ENCODE results near the gene MLX.
"Not testable (repeated sequence)": the region's sequence is repeated elsewhere in the genome, so short reads cannot be mapped to it uniquely, and the experiment has no call there.

The MLX gene

DNA sequence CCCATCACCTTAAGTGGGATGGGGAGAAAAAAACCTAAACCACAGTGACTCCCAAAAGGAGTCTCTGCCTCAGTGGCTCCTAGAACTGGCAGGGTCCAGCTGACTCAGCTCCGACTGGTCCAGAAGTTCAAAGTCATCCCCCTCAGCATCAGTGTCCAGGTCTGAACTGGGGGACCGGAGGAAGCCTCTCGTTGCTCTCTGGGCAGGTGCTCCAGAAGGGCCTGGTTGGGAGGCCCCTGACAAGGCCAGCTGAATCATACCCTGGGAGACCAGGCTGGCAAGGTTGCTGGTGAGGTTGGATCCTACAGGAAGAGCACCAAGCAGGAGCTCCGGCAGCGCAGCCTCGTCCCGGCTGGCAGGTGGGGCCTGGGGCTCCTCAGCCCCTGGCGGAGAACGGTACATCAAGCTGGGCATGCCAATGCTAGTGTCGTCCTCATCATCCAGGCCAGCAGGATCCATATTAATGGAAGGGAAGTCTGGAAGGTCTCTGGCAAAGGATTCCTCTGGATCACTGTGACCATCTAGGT lies 14.9 kb downstream of the MLX start:
- DNase-seq = no peak

DNA sequence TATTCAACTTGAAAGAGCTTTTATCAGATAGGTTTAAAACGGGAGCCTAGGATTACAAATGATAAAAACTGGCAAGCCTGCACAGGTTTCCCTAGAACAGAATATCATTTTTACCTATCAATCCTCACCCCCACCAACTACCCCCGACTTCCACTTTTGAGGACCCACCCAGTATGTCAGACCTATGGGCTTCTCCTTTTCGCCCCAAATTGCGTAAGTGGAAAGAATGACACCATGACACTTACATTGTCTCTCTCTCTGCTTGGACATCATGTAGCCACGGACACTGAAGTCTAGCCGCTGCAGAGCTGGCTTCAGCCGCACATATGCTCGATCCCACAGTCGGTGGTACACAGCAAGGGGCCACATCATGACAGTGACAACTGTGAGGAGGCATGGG lies 18.0 kb downstream of the MLX start:
- DNase-seq = no peak

DNA sequence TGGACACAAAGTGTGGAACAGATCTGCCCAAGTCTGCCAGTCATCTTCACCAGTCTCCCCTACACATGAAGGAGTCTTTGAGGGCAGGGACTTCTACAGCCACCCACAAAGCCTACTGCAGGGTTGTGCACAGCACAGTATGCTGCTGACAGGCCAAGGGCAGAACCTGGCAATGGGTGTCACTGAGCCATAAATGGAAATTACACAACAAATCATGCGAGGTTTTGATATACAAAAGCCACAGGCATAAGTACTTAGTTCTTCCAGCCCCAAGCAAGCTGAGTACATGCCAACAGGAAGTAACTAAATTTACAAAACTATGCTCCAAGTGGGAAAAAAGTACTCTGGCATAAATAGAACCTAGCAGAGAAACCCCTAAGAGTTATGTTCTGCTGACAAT lies 18.5 kb downstream of the MLX start:
- DNase-seq = no peak

DNA sequence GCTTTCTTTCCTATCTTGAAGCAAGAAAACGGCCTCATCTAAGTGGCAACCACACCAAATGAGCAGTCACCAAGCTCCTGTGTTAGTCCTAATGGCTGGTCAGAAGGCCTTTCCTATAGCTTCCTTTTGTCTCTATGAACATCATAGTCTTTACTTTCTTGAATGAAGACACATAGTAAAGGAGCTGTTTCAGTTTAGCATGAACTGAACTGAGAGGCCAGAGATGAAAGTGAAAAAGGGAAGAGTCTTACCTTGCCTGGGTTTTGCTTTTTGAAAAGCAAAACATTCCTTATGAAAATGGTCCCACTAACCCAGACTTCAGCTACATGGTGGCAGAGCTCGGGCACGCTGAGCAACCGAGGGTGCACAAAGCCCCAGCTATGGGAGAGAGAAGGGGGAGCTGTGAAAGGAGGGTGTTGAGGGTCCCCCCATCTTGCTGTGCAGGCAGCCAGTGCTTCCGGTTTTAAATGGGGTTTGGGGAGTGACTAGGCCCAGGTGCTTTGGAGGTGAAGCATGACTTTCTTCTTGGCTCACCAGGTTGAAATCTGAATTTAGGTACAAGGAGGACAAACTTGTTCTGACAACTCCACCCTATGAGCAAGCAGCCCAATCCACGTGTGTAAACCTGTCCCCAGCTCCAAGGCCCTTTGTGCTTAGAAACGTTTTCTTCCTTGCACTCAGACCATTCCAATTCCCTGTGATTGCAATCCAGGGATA lies 19.8 kb downstream of the MLX start:
- DNase-seq = no peak

DNA sequence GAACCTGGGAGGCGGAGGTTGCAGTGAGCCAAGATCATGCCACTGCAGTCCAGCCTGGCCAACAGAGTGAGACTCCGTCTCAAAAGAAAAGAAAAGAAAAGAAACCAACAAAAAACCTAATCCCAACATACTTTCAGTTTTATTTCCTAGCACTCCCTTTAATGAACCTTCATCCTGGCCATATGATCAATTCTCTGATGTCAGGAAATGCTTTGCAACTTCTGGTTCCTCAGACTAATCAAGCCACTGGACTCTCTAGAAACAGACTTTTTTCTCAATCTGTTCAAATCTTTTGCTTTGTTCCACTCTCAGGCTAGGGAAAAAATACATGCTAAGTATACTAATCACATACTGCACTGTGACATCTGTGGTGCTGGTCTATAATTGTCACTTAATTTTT lies 24.0 kb downstream of the MLX start:
- DNase-seq = no peak

DNA sequence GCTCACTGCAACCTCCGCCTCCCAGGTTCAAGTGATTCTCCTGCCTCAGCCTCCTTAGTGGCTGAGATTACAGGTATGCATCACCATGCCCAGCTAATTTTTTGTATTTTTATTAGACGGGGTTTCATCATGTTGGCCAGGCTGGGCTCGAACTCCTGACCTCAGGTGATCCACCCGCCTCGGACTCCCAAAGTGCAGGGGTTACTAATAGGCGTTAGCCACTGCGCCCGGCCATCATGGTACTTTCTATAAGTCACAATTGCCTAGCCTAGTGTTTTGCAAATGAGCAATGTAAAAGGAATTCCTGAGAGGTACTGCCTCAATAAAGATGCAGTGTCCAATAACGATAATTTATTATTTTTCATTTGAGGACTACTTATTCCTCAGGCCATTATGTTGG lies 24.5 kb downstream of the MLX start:
- no peak for DNase-seq

DNA sequence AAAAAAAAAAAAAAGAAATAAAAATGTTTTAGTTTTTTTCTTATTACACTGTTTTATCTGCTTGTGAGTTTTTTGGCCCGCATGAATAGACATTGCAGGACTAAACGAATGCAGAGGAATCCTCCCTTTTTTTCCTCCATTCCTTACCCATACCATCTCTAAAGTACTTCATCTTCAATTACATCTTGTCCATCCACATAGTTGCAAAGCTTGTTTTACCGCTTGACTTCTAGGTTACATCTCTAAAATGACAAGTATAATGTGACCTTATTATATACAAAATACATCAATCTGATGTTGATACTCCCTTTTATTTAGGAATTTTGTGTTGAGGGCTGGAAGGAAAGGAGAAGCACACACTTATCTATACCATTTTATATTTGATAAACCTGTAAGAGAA lies 29.5 kb downstream of the MLX start:
- DNase-seq = no peak

DNA sequence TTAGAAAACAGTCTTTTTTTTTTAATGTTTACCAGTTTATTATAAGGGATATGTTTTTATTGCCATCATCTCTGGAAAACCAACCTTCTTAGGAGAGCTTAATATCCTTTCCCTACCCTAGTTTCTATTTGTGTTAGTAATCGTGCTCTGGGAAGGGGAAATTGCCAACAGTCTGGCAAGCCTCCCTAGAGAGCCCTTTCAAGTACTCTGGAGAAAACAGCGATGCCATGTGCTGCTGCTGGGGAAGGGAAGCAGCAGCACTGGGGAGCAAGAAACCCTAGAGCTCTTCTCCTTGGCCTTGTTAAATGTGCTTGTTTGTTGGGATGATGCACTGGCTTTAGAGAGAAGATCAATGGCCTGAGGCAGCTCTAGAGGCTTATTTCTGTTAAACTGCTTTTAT lies 32.0 kb downstream of the MLX start:
- no peak for DNase-seq

DNA sequence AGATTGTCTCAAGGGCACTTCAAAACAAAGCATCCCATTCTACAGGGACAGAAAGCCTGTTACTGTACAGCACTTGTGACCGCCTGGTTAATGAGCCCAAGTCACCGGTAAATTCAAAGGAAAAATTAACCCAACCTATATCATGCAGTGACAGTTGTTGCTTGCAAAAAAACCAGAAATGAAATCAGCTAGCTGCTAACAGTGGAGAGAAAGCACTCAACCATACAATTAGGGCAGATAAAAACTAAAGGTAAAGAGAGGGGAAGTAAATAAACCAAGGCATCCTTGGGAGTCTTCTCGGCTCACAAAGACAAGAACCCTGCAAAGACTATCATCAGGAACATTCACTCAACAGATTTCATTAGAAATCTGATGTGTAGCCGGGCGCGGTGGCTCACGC lies 36.4 kb downstream of the MLX start:
- no peak for DNase-seq

DNA sequence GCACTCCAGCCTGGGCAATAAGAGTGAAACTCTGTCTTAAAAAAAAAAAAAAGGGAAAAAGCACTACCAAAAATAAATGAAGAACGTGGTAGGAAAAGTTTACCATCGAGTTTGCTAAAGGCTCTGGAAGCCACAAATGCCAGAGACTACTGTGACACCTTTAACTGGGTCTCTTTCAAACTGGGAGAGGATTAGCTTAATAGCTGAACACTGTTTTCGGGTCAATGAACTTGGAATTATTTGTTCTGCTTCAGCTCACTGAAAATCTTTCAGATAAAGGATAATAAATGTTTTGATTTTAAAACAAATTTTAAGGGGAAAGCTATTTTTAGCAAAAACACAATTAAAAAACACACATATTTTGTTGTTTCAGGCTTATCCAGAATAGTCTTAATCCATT lies 40.9 kb downstream of the MLX start:
- DNase-seq = no peak

DNA sequence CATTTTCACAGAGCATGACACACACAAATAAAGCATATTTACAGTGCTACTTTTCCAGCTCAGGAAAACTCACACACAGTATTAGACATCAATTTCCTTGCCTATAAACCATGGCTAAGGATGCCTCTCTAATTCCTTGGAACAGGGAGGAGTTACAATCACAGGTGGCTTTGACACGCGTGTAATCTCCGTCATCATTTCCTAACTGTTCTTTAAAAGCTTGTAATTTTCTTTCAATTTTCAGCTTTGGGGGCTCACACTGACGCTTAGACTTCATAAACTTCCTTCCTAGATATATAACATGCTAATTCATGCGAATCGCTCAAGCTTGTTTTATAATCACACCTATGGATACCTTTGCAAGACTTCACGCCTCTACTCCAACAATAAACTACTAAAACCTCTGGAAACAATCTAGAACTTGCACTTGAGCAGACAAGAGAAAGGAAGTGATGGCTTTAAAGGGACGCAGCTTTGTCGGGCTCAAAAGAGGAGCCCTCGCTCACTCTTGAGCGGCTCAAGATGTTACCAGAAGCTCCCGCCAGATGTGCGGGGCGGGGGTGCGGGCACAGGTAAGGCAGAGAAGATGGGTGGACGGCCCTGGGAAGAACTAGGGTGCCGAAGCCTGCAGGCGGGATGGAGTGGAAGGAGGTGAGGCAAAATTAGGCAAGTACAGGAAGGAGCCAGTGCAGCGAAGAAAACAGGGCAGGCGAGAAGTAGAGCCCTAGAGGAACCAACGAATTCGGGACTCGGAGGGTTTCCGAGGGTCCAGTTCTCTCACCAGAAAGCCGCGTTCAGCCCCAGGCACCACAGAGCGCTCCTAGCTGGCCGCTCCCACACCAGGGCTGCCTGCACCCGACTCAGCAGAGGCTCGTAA lies 41.6 kb downstream of the MLX start:
- no peak for DNase-seq

DNA sequence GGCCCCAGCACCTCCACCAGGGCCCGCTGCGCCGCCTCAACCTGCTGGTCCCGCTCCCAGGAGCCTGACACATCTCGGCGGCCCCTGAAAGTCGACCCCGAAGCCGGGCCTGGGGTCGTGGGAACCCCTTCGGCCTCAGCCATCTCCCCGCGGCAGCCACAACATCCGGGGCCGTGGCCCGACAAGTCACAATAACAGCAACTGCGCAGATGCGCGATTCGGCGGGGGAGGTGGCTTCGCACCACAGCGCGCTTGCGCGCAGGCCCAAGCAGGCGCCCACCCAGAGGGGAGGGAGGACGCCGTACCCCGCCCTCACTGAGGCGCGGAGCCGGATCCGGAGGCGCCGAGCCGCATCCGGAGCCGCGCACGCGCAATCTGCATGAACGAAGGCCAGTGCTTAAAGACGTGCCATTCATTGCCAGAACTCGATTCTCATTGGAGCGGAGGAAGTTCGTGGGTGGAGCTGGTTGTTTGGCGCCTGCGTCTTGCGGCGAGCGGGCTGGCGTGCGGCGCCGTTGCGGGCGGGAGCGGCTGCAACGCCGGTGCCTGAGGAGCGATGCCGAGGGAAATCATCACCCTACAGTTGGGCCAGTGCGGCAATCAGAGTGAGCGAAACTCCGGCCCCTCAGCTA lies 42.4 kb downstream of the MLX start, which contains the start of the genes RETREG3 and TUBG1:
RETREG3 (minus strand) TSS at position 193 of the 632 bp plus-strand sequence; CDS start at position 143, 50 bp downstream.
TUBG1 (plus strand) TSS at position 502 of the 632 bp plus-strand sequence; CDS start at position 557, 55 bp downstream.
- DNase-seq = peak; percentile 98

DNA sequence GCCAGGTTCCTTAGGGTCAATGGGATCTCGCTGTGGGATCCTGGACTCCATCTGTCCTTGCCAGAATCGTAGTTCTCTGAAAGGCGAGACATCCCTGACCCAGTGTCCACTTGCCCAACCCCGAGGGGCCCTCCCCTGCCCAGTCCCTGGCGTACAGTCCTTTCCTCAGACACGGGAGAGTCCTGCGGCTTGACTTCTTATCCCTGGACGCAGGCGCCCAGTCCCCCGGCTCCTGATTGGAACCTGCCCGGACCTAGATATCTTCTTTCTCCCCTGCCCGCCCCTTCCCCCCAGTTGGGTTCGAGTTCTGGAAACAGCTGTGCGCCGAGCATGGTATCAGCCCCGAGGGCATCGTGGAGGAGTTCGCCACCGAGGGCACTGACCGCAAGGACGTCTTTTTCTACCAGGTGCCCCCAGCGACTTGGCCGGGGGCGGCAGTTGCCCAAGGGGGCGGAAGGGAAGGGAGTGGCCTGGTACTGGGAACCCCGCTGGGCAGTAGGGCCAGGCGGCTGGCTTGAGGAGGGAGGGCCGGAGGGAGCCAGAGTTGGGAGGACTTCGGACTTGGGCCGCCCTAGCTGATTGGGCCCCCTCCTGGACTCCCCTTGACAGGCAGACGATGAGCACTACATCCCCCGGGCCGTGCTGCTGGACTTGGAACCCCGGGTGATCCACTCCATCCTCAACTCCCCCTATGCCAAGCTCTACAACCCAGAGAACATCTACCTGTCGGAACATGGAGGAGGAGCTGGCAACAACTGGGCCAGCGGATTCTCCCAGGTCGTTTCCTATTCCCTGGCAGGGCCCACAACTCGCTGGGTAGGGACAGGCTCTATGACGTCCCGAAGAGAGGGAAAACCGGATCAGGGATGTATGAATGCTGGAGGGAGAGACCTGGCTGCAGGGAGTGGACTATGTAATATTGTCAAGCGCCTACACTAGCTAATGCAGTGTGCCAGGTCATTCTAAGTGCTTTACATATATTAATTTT lies 43.2 kb downstream of the MLX start:
- DNase-seq = not testable (repeated sequence)

DNA sequence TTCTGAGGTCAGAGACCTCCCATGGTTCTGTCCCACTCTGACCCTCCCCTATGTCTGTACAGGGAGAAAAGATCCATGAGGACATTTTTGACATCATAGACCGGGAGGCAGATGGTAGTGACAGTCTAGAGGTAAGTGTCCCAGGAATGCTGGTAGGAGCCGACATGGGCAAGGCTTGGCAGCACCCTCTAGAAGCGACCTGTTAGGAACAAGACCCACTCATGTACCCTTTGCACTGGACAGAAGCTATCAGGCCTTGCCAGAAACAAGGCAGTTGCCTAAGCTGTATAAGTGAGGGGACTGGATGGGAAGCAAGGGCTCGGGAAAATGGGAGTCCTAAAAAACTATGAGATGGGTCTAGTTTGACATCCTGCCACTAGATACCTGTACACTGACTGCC lies 45.1 kb downstream of the MLX start:
- DNase-seq = no peak

DNA sequence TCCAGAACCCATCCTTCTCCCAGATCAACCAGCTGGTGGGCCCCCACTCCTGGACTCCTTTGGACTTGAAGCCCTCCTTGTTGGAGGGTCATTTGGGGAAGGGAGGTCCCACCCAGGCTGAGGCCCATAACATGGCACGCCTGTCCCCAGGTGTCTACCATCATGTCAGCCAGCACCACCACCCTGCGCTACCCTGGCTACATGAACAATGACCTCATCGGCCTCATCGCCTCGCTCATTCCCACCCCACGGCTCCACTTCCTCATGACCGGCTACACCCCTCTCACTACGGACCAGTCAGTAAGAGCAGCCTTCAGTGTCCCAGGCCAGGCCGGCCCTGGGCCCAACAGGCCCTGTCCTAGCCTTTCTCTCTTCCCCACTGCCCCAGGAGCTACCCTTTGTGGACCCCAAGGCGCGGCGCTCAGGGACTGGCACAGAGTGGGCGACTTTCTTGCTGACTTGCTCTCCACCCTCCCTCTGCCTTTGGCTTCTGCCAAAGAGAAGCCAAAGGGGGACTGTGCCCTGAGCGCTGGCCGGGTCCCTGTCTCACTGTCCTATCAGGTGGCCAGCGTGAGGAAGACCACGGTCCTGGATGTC lies 46.9 kb downstream of the MLX start:
- DNase-seq = no peak

DNA sequence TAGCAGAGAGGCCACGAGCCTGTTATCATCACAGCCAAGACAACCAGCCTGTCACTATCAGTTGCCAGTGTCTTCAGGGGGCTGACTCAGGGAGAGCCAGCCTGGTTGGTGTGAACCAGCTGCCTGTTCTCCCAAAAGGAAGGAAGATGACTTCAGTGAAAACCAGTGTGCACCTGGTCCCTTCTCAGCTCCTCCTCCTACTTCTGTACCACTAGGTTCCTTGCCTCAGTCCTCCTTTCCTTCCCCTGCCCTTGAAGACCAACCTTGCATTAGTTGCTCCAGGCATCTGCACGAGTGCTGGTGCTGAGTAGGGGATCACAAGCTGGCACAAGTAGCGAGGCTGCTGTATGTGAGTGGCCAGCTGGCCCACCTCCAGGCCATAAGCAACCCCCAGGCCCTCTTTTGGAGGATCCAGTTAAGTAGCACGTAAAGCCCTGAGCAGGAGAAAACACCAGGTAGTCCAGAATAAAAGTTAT lies 51.1 kb downstream of the MLX start:
- DNase-seq = no peak

DNA sequence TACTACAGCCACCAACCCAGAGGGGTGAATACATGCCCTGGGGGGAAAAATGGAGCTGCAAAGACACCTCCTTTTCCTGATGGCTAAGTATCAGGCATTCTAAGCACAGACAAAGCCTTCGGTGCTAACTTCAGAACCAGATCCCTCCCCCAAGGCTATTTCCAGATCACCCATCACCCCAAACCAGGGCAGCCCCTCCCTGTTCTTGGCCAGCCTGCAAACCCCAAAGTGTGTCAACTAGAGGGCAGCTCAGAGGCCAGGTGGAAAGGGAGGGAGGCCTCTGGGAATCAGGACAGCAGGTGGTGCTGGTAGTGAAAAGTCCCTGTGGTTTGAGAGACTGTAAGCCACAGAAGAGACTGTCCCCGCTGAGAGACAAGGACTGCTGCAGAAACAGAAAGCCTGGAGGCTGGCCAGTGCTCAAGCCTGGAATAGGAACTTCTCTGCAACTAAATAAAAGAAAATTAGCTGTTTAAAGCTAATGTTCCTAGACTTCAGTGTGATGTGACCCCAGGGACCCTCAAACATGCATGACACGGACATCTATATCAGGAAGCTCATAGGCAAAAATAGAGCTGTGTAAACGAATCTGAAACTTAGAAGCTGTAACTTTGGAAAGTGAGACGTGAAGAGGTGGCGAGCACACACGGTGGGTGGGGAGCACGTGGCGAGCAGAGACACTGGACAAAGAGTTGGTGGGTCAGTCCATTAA lies 51.7 kb downstream of the MLX start:
- DNase-seq = no peak

DNA sequence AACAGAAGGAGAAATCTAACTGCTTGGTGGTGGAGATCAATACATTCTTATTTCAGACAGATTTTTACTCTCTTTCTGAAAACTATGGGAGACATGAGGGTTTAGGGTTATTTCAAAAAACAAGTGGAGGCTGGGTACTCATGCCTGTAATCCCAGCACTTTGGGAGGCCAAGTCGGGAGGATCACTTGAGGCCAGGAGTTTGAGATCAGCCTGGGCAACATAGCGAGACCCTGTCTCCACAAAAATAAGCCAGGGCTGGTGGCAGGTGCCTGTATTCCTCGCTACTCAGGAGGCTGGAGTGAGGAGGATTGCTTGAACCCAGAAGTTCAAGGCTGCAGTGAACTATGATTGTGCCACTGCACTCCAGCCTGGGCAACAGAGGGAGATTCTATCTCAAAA lies 55.1 kb downstream of the MLX start:
- not testable (repeated sequence) for DNase-seq
